GM23338 (cell line): ENCODE data around the gene TAF7. TPM values are rescaled to one million over a fixed set of nuclear protein-coding genes. Genes with fewer than 3 reads are reported as not detected.

ENCODE experiments used
- ATAC-seq: fragments of 200-7000 bp; cut with Tn5 transposase; 3 replicates; pipeline ENCODE4 v1.9.1; 2020
- DNase-seq: peaks from one replicate; pipeline ENCODE4 v3.0.0-alpha.2; 2015; ENCODE audit warnings: low spot score
- H2AFZ ChIP-seq: fragments of 200-600 bp; sonication (generic); 2 replicates; pipeline ENCODE4 v1.8.0; 2016; ENCODE audit warnings: antibody characterized with exemption, mild to moderate bottlenecking, moderate library complexity
- H3F3A ChIP-seq: fragments of 200-600 bp; sonication (generic); replicated peaks from 2 replicates; pipeline ENCODE4 v1.8.0; 2017; ENCODE audit warnings: antibody characterized with exemption, mixed run types, low read depth
- H3K27ac ChIP-seq: fragments of 200-600 bp; sonication (generic); 2 replicates; pipeline ENCODE4 v1.6.1; 2016; ENCODE audit warnings: low read depth
- H3K27me3 ChIP-seq: fragments of 200-600 bp; sonication (generic); 2 replicates; pipeline ENCODE4 v1.8.0; 2016; ENCODE audit warnings: mild to moderate bottlenecking, mixed run types, moderate library complexity; ENCODE audit not compliant: insufficient read depth
- H3K36me3 ChIP-seq: fragments of 200-600 bp; sonication (generic); 2 replicates; pipeline ENCODE4 v1.8.0; 2016; ENCODE audit warnings: mild to moderate bottlenecking; ENCODE audit not compliant: insufficient read depth
- H3K4me1 ChIP-seq: fragments of 200-600 bp; sonication (generic); 2 replicates; pipeline ENCODE4 v1.8.0; 2016; ENCODE audit warnings: mild to moderate bottlenecking, moderate library complexity; ENCODE audit not compliant: insufficient read depth
- H3K4me2 ChIP-seq: fragments of 200-600 bp; sonication (generic); 2 replicates; pipeline ENCODE4 v1.7.1; 2017; ENCODE audit warnings: mixed run types
- H3K4me3 ChIP-seq: fragments of 200-600 bp; sonication (generic); 2 replicates; pipeline ENCODE4 v1.6.1; 2016; ENCODE audit warnings: mixed run types
- H3K79me2 ChIP-seq: fragments of 200-600 bp; sonication (generic); replicated peaks from 2 replicates; pipeline ENCODE4 v1.8.0; 2017; ENCODE audit warnings: mild to moderate bottlenecking; ENCODE audit not compliant: insufficient read depth
- H3K9me2 ChIP-seq: fragments of 200-600 bp; sonication (generic); 2 replicates; pipeline ENCODE4 v1.8.0; 2017; ENCODE audit not compliant: insufficient read depth
- H4K20me1 ChIP-seq: fragments of 200-600 bp; sonication (generic); replicated peaks from 2 replicates; pipeline ENCODE4 v1.8.0; 2017; ENCODE audit warnings: mild to moderate bottlenecking; ENCODE audit not compliant: insufficient read depth
- H3K27ac Mint-ChIP-seq: 2 replicates; pipeline ENCODE4 v1.8.0; 2020; ENCODE audit warnings: inconsistent platforms, mild to moderate bottlenecking, moderate library complexity, mixed read lengths
- H3K27me3 Mint-ChIP-seq: 3 replicates; pipeline ENCODE4 v1.8.0; 2022; ENCODE audit warnings: low read depth, mild to moderate bottlenecking, moderate library complexity, mixed read lengths, inconsistent platforms; ENCODE audit not compliant: insufficient read depth, poor library complexity
- H3K36me3 Mint-ChIP-seq: 3 replicates; pipeline ENCODE4 v1.8.0; 2021; ENCODE audit warnings: low read depth, mild to moderate bottlenecking, inconsistent platforms, moderate library complexity, mixed read lengths
- H3K4me1 Mint-ChIP-seq: 3 replicates; pipeline ENCODE4 v1.8.0; 2020; ENCODE audit warnings: mild to moderate bottlenecking, inconsistent platforms, mixed read lengths
- H3K4me3 Mint-ChIP-seq: 3 replicates; pipeline ENCODE4 v1.8.0; 2021; ENCODE audit warnings: moderate library complexity, mild to moderate bottlenecking, inconsistent platforms, mixed read lengths
- H3K9me3 Mint-ChIP-seq: 3 replicates; pipeline ENCODE4 v1.8.0; 2020; ENCODE audit warnings: moderate library complexity, mild to moderate bottlenecking, inconsistent platforms, mixed read lengths
- STAT1 ChIP-seq: IDR thresholded peaks from one replicate; pipeline ENCODE4 v1.6.1; 2016; ENCODE audit warnings: antibody characterized with exemption; ENCODE audit not compliant: unreplicated experiment
- ZNF114 ChIP-seq: fragments of 250-450 bp; sonication (Bioruptor Pico); IDR thresholded peaks from 2 replicates; pipeline ENCODE4 v1.5.0; 2020; ENCODE audit warnings: mild to moderate bottlenecking, moderate library complexity
- polyA plus RNA-seq: library from polyadenylated mRNA; unstranded; fragments of >200 nt; fragmentation: Nextera tagmentation; extraction: Ambion mirVana; gene quantifications from 2 replicates; pipeline ENCODE4 v1.2.1, GENCODE V29; 2016
- total RNA-seq: library from RNA; depleted of rRNA; stranded (reverse); fragments of >200 nt; shearing (Covaris generic); gene quantifications from 2 replicates; pipeline ENCODE4 v1.2.3, GENCODE V29; 2014
- TF ChIP-seq, protein P1 (sequence below), 2 experiments: fragments of 200-600 bp in 1 of 2; sonication (generic) in 1 of 2; conservative IDR thresholded peaks; 2 replicates each; pipeline versions ENCODE4 v1.5.1 to v1.6.1; 2016 to 2017; ENCODE audit warnings: antibody characterized with exemption in 2 of 2, low read depth in 2 of 2, mild to moderate bottlenecking in 2 of 2, moderate library complexity in 1 of 2
- TF ChIP-seq, protein P2 (sequence below): IDR thresholded peaks from one replicate; pipeline ENCODE4 v1.6.1; 2018; ENCODE audit warnings: antibody characterized with exemption; ENCODE audit not compliant: unreplicated experiment
- TF ChIP-seq, protein P3 (sequence below): fragments of 250-450 bp; sonication (Bioruptor Pico); IDR thresholded peaks from 2 replicates; pipeline ENCODE4 v1.5.0; 2020; ENCODE audit warnings: mild to moderate bottlenecking, moderate library complexity
- TF ChIP-seq, protein P4 (sequence below): IDR thresholded peaks from 2 replicates; pipeline ENCODE4 v1.6.1; 2016; ENCODE audit warnings: antibody characterized with exemption

TAF7 gene
- total and polyA plus RNA-seq, 2 experiments from 2014 or later: 92.0 to 217 TPM

GRCh38 chr5:141359790-141360426 lies 39.3 kb upstream of the TAF7 start, which contains the start of gene PCDHGB2:
Gene PCDHGB2, plus strand, starts transcription at chr5:141359994. Its CDS starts 142 bp downstream, at chr5:141360136.
- Histone ChIP-seq H3K9me2 (no peaks in the 10 kb centered on the region), H3K4me1 (peaks cover 17% of the 10 kb centered on the region; the same call in 1 of the 2 replicates), H3K4me3 (peak within 1 kb of the TSS; percentile 18; the same call in 1 of the 2 replicates), H3K27ac (no peak within 1 kb of the TSS), H2AFZ (peak within 1 kb of the TSS; percentile 40; the same call in 1 of the 2 replicates), H4K20me1 (no peaks in the 10 kb centered on the region), H3F3A (0 out of 2 replicates have a peak, but pooled peaks cover 3% of the 10 kb centered on the region), H3K79me2 (no peaks in the 10 kb centered on the region), H3K27me3 (no peaks in the 10 kb centered on the region), H3K4me2 (peak within 1 kb of the TSS; percentile 37; the same call in 1 of the 2 replicates), H3K36me3 (peaks cover under 1% of the 10 kb centered on the region; the same call in 1 of the 2 replicates)
- H3K4me3 Mint-ChIP-seq: peak within 1 kb of the TSS; percentile 55
- H3K4me1 Mint-ChIP-seq: peaks cover 14% of the 10 kb centered on the region
- peaks cover 11% of the 10 kb centered on the region for H3K27me3 Mint-ChIP-seq
- H3K36me3 Mint-ChIP-seq: peaks cover 73% of the 10 kb centered on the region
- H3K9me3 Mint-ChIP-seq: peaks cover 73% of the 10 kb centered on the region
- TF ChIP-seq STAT1 (no peak), ZNF114 (no peak)
- TF ChIP-seq, protein P1, sequence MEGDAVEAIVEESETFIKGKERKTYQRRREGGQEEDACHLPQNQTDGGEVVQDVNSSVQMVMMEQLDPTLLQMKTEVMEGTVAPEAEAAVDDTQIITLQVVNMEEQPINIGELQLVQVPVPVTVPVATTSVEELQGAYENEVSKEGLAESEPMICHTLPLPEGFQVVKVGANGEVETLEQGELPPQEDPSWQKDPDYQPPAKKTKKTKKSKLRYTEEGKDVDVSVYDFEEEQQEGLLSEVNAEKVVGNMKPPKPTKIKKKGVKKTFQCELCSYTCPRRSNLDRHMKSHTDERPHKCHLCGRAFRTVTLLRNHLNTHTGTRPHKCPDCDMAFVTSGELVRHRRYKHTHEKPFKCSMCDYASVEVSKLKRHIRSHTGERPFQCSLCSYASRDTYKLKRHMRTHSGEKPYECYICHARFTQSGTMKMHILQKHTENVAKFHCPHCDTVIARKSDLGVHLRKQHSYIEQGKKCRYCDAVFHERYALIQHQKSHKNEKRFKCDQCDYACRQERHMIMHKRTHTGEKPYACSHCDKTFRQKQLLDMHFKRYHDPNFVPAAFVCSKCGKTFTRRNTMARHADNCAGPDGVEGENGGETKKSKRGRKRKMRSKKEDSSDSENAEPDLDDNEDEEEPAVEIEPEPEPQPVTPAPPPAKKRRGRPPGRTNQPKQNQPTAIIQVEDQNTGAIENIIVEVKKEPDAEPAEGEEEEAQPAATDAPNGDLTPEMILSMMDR (conservative IDR thresholded peaks at IDR 0.05; ENCODE audit: low read depth in 2 of 2): peak; percentile 80
- ATAC-seq: peak; percentile 76
- peak; percentile 88 for DNase-seq
- peak within 1 kb of the TSS; percentile 50 for H3K27ac Mint-ChIP-seq

GRCh38 chr5:141356950-141357349 lies 36.4 kb upstream of the TAF7 start:
- peaks cover 11% of the 10 kb centered on the region for H3K27me3 Mint-ChIP-seq
- no peak overlapping the region for H3K27ac ChIP-seq
- H3F3A ChIP-seq: 0 out of 2 replicates have a peak, but pooled peaks cover 3% of the 10 kb centered on the region
- ATAC-seq: no peak
- no peaks in the 10 kb centered on the region for H3K27me3 ChIP-seq
- H3K4me3 ChIP-seq: no peak overlapping the region
- DNase-seq: no peak
- no peaks in the 10 kb centered on the region for H3K9me2 ChIP-seq
- H3K36me3 Mint-ChIP-seq: peaks cover 64% of the 10 kb centered on the region
- peaks cover 65% of the 10 kb centered on the region for H3K9me3 Mint-ChIP-seq
- H3K4me3 Mint-ChIP-seq: no peak overlapping the region
- H3K27ac Mint-ChIP-seq: no peak overlapping the region
- no peaks in the 10 kb centered on the region for H4K20me1 ChIP-seq
- H3K79me2 ChIP-seq: no peaks in the 10 kb centered on the region
- H3K36me3 ChIP-seq: no peaks in the 10 kb centered on the region
- no peak overlapping the region for H3K4me2 ChIP-seq
- H2AFZ ChIP-seq: no peak overlapping the region
- peaks cover 5% of the 10 kb centered on the region for H3K4me1 Mint-ChIP-seq
- no peaks in the 10 kb centered on the region for H3K4me1 ChIP-seq
- TF ChIP-seq, protein P2, sequence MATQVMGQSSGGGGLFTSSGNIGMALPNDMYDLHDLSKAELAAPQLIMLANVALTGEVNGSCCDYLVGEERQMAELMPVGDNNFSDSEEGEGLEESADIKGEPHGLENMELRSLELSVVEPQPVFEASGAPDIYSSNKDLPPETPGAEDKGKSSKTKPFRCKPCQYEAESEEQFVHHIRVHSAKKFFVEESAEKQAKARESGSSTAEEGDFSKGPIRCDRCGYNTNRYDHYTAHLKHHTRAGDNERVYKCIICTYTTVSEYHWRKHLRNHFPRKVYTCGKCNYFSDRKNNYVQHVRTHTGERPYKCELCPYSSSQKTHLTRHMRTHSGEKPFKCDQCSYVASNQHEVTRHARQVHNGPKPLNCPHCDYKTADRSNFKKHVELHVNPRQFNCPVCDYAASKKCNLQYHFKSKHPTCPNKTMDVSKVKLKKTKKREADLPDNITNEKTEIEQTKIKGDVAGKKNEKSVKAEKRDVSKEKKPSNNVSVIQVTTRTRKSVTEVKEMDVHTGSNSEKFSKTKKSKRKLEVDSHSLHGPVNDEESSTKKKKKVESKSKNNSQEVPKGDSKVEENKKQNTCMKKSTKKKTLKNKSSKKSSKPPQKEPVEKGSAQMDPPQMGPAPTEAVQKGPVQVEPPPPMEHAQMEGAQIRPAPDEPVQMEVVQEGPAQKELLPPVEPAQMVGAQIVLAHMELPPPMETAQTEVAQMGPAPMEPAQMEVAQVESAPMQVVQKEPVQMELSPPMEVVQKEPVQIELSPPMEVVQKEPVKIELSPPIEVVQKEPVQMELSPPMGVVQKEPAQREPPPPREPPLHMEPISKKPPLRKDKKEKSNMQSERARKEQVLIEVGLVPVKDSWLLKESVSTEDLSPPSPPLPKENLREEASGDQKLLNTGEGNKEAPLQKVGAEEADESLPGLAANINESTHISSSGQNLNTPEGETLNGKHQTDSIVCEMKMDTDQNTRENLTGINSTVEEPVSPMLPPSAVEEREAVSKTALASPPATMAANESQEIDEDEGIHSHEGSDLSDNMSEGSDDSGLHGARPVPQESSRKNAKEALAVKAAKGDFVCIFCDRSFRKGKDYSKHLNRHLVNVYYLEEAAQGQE: peak; percentile 49
- TF ChIP-seq, protein P3, sequence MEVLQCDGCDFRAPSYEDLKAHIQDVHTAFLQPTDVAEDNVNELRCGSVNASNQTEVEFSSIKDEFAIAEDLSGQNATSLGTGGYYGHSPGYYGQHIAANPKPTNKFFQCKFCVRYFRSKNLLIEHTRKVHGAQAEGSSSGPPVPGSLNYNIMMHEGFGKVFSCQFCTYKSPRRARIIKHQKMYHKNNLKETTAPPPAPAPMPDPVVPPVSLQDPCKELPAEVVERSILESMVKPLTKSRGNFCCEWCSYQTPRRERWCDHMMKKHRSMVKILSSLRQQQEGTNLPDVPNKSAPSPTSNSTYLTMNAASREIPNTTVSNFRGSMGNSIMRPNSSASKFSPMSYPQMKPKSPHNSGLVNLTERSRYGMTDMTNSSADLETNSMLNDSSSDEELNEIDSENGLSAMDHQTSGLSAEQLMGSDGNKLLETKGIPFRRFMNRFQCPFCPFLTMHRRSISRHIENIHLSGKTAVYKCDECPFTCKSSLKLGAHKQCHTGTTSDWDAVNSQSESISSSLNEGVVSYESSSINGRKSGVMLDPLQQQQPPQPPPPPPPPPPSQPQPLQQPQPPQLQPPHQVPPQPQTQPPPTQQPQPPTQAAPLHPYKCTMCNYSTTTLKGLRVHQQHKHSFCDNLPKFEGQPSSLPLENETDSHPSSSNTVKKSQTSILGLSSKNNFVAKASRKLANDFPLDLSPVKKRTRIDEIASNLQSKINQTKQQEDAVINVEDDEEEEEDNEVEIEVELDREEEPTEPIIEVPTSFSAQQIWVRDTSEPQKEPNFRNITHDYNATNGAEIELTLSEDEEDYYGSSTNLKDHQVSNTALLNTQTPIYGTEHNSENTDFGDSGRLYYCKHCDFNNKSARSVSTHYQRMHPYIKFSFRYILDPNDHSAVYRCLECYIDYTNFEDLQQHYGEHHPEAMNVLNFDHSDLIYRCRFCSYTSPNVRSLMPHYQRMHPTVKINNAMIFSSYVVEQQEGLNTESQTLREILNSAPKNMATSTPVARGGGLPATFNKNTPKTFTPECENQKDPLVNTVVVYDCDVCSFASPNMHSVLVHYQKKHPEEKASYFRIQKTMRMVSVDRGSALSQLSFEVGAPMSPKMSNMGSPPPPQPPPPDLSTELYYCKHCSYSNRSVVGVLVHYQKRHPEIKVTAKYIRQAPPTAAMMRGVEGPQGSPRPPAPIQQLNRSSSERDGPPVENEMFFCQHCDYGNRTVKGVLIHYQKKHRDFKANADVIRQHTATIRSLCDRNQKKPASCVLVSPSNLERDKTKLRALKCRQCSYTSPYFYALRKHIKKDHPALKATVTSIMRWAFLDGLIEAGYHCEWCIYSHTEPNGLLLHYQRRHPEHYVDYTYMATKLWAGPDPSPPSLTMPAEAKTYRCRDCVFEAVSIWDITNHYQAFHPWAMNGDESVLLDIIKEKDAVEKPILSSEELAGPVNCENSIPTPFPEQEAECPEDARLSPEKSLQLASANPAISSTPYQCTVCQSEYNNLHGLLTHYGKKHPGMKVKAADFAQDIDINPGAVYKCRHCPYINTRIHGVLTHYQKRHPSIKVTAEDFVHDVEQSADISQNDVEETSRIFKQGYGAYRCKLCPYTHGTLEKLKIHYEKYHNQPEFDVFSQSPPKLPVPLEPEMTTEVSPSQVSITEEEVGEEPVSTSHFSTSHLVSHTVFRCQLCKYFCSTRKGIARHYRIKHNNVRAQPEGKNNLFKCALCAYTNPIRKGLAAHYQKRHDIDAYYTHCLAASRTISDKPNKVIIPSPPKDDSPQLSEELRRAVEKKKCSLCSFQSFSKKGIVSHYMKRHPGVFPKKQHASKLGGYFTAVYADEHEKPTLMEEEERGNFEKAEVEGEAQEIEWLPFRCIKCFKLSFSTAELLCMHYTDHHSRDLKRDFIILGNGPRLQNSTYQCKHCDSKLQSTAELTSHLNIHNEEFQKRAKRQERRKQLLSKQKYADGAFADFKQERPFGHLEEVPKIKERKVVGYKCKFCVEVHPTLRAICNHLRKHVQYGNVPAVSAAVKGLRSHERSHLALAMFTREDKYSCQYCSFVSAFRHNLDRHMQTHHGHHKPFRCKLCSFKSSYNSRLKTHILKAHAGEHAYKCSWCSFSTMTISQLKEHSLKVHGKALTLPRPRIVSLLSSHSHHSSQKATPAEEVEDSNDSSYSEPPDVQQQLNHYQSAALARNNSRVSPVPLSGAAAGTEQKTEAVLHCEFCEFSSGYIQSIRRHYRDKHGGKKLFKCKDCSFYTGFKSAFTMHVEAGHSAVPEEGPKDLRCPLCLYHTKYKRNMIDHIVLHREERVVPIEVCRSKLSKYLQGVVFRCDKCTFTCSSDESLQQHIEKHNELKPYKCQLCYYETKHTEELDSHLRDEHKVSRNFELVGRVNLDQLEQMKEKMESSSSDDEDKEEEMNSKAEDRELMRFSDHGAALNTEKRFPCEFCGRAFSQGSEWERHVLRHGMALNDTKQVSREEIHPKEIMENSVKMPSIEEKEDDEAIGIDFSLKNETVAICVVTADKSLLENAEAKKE (CRISPR knock-in tag): no peak
- TF ChIP-seq, protein P4, sequence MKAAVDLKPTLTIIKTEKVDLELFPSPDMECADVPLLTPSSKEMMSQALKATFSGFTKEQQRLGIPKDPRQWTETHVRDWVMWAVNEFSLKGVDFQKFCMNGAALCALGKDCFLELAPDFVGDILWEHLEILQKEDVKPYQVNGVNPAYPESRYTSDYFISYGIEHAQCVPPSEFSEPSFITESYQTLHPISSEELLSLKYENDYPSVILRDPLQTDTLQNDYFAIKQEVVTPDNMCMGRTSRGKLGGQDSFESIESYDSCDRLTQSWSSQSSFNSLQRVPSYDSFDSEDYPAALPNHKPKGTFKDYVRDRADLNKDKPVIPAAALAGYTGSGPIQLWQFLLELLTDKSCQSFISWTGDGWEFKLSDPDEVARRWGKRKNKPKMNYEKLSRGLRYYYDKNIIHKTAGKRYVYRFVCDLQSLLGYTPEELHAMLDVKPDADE: no peak
